HL-60 (cell line): ENCODE data around the gene PLA2G12A.
A peak's percentile ranks its signal among the peaks of the same experiment; 100 is the strongest.
"Not testable (repeated sequence)": the region's sequence is repeated elsewhere in the genome, so short reads cannot be mapped to it uniquely, and the experiment has no call there.

Source experiments
- DNase-seq, 2 experiments: peaks; one replicate each; pipeline ENCODE4 v3.0.0-alpha.2; 2010 to 2020; ENCODE audit warnings: low read depth in 1 of 2, low spot score in 1 of 2
- H3K27ac ChIP-seq: fragments of 250-450 bp; sonication (Bioruptor Pico); replicated peaks from 2 replicates; pipeline ENCODE4 v1.5.1; 2020; ENCODE audit warnings: mild to moderate bottlenecking, moderate library complexity
- H3K27me3 ChIP-seq: fragments of 250-450 bp; sonication (Bioruptor Pico); 2 replicates; pipeline ENCODE4 v1.5.1; 2021; ENCODE audit warnings: mild to moderate bottlenecking, moderate library complexity; ENCODE audit not compliant: insufficient read depth, poor library complexity, severe bottlenecking
- H3K4me3 ChIP-seq: replicated peaks from 2 replicates; pipeline ENCODE4 v1.5.1; 2011; ENCODE audit warnings: mild to moderate bottlenecking, control low read depth, low read length; ENCODE audit not compliant: insufficient read depth
- CTCF ChIP-seq: IDR thresholded peaks from one replicate; pipeline ENCODE4 v1.5.1; 2011; ENCODE audit warnings: low read length, control low read depth, inconsistent platforms; ENCODE audit not compliant: insufficient read depth
- GABPA ChIP-seq: IDR thresholded peaks from 2 replicates; pipeline ENCODE4 v1.6.1; 2012; ENCODE audit warnings: low read depth
- POLR2AphosphoS5 ChIP-seq: IDR thresholded peaks from 2 replicates; pipeline ENCODE4 v1.6.1; 2012; ENCODE audit warnings: low read depth
- REST ChIP-seq: IDR thresholded peaks from 2 replicates; pipeline ENCODE4 v1.6.1; 2012; ENCODE audit warnings: low read depth; ENCODE audit not compliant: insufficient replicate concordance
- SPI1 ChIP-seq: IDR thresholded peaks from 2 replicates; pipeline ENCODE4 v1.6.1; 2012; ENCODE audit warnings: low read depth, mild to moderate bottlenecking, borderline replicate concordance

Gene PLA2G12A

GRCh38 chr4:109684727-109685126, 45.1 kb downstream of the PLA2G12A start:
- H3K4me3 ChIP-seq: no peak overlapping the region
- TF ChIP-seq CTCF (no peak), POLR2AphosphoS5 (no peak), REST (no peak), SPI1 (no peak), GABPA (no peak)
- no peak for DNase-seq
- no peak overlapping the region for H3K27ac ChIP-seq
- no peaks in the 10 kb centered on the region for H3K27me3 ChIP-seq

- Histone ChIP-seq H3K27ac (no peak overlapping the region), H3K4me3 (no peak overlapping the region), H3K27me3 (no peaks in the 10 kb centered on the region)
- DNase-seq: no peak
- TF ChIP-seq SPI1 (peak; percentile 81), GABPA (no peak)
These were observed 46.1 kb downstream of the PLA2G12A start for GRCh38 chr4:109683621-109684253.

GRCh38 chr4:109682875-109683274, 47.0 kb downstream of the PLA2G12A start:
- H3K4me3 ChIP-seq: no peak overlapping the region
- no peak for DNase-seq
- TF ChIP-seq GABPA (no peak), REST (no peak), POLR2AphosphoS5 (no peak), SPI1 (no peak), CTCF (no peak)
- no peak overlapping the region for H3K27ac ChIP-seq
- H3K27me3 ChIP-seq: no peaks in the 10 kb centered on the region

GRCh38 chr4:109678925-109679324, 50.9 kb downstream of the PLA2G12A start:
- not testable (repeated sequence) for H3K27ac ChIP-seq, DNase-seq, H3K27me3 ChIP-seq, H3K4me3 ChIP-seq

GRCh38 chr4:109678472-109678871, 51.4 kb downstream of the PLA2G12A start:
- not testable (repeated sequence) for H3K27ac ChIP-seq, H3K4me3 ChIP-seq, H3K27me3 ChIP-seq, DNase-seq
